ENCODE measurements around the gene CRABP1.

GRCh38 chr15:78360367-78360801 lies 20.2 kb downstream of the CRABP1 start:
- TF ChIP-seq, protein P1, sequence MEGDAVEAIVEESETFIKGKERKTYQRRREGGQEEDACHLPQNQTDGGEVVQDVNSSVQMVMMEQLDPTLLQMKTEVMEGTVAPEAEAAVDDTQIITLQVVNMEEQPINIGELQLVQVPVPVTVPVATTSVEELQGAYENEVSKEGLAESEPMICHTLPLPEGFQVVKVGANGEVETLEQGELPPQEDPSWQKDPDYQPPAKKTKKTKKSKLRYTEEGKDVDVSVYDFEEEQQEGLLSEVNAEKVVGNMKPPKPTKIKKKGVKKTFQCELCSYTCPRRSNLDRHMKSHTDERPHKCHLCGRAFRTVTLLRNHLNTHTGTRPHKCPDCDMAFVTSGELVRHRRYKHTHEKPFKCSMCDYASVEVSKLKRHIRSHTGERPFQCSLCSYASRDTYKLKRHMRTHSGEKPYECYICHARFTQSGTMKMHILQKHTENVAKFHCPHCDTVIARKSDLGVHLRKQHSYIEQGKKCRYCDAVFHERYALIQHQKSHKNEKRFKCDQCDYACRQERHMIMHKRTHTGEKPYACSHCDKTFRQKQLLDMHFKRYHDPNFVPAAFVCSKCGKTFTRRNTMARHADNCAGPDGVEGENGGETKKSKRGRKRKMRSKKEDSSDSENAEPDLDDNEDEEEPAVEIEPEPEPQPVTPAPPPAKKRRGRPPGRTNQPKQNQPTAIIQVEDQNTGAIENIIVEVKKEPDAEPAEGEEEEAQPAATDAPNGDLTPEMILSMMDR (IDR thresholded peaks at IDR 0.05), result no peak
- TF ChIP-seq POLR2A (IDR thresholded peaks at IDR 0.05), result no peak
